ENCODE data around the gene ROBO2. TPM values are rescaled to one million over a fixed set of nuclear protein-coding genes. Genes with fewer than 3 reads are reported as not detected.

The ROBO2 gene
- total RNA-seq, 2 donors from 2014 or later: 2.5 to 2.9 TPM

DNA sequence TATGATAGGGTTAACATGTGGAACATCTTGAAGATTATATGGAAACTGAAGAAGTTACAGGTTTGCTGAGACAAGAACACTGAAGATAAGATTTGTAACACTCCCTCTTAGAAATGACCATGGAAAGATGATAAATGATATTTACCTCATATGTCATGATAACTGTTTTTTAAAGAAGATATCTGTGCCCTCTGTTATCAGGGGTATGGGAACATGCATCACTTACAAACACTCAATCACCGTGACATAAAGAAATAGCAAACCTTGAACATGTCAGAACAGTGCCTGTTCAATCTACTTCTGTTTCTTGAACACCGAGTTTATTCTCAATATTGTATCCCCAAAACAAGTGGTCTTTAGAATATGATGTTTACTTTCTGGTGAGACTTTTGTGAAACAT is 149.4 kb downstream of the ROBO2 start:
- whole genome bisulfite sequencing, 2 experiments (ENCODE audit: insufficient coverage in 1 of 2, insufficient read length in 1 of 2): 91 to 100% methylated on average over 1 to 2 of the region's 2 CpGs
- Histone ChIP-seq H3K27me3 (ENCODE audit: control insufficient read depth, insufficient read depth, low read length, poor library complexity, severe bottlenecking) (no peaks in the 10 kb centered on the region), H3K9me3 (ENCODE audit: control insufficient read depth, low read length) (no peaks in the 10 kb centered on the region), H3K9ac (ENCODE audit: extremely low read depth, low read length, poor library complexity, severe bottlenecking) (no peak overlapping the region), H3K36me3 (ENCODE audit: control insufficient read depth, insufficient read depth, low read length) (no peaks in the 10 kb centered on the region), H3K4me1 (ENCODE audit: control insufficient read depth, insufficient read depth, low read length) (no peaks in the 10 kb centered on the region), H3K27ac (ENCODE audit: low read depth, low read length) (no peak overlapping the region), H3K4me3 (ENCODE audit: low read length) (no peak overlapping the region)
- no peaks in the 10 kb centered on the region for H3K36me3 Mint-ChIP-seq (ENCODE audit: low read depth)
- H3K27ac Mint-ChIP-seq: no peak overlapping the region
- no peak for DNase-seq
- H3K4me1 Mint-ChIP-seq: peaks cover 9% of the 10 kb centered on the region
- no peaks in the 10 kb centered on the region for H3K9me3 Mint-ChIP-seq
- no peak overlapping the region for H3K4me3 Mint-ChIP-seq
- no peaks in the 10 kb centered on the region for H3K27me3 Mint-ChIP-seq (ENCODE audit: insufficient read depth)
- TF ChIP-seq, protein P1, sequence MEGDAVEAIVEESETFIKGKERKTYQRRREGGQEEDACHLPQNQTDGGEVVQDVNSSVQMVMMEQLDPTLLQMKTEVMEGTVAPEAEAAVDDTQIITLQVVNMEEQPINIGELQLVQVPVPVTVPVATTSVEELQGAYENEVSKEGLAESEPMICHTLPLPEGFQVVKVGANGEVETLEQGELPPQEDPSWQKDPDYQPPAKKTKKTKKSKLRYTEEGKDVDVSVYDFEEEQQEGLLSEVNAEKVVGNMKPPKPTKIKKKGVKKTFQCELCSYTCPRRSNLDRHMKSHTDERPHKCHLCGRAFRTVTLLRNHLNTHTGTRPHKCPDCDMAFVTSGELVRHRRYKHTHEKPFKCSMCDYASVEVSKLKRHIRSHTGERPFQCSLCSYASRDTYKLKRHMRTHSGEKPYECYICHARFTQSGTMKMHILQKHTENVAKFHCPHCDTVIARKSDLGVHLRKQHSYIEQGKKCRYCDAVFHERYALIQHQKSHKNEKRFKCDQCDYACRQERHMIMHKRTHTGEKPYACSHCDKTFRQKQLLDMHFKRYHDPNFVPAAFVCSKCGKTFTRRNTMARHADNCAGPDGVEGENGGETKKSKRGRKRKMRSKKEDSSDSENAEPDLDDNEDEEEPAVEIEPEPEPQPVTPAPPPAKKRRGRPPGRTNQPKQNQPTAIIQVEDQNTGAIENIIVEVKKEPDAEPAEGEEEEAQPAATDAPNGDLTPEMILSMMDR (conservative IDR thresholded peaks at IDR 0.05): no peak

DNA sequence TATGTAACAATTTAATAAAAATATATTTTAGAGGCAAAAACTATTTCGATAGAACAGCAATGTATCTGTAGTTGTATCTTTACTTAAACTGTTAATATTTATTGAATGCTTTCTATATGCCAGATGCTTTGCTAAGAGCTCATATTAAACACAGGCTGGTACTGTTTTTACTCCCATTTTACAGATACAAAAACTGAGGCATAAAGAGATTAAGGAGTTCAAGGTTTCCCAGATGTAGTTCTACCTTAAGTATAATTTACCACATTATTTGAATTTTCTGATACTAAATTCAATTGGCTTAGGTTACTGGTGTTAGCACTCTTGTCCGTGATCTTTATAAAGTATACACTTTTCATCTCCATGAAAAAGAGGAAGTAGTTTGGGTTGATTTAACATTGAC is 149.8 kb downstream of the ROBO2 start:
- no CpG with 5 or more reads among the region's 2 CpGs for WGBS, 2 experiments (ENCODE audit: insufficient coverage in 1 of 2, insufficient read length in 1 of 2)
- TF ChIP-seq, protein P1 (conservative IDR thresholded peaks at IDR 0.05): no peak

DNA sequence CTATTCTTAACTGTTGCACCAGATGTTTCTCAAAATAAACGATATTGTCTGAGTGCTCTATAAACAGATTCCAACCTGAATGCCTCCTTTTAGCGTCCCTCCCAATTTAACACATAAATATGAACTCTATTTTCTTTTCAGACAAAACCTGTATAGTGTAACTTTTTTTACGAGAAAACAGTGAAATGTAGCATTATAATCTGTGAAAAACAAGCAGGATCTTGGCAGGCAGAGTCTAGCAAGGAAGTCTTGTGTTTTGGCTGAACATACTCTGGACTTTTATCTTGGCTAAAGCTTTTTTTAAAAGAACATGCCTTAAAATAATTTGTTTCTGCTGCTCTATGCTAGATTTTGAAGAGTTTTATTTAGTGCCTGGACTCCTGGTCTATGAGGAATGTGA is 150.5 kb downstream of the ROBO2 start:
- 90 to 100% methylated on average over 1 to 3 of the region's 3 CpGs for WGBS, 2 experiments (ENCODE audit: insufficient coverage in 1 of 2, insufficient read length in 1 of 2)
- H3K27ac ChIP-seq (ENCODE audit: low read depth, low read length): no peak overlapping the region
- no peak for DNase-seq
- H3K4me3 Mint-ChIP-seq: no peak overlapping the region
- H3K4me3 ChIP-seq (ENCODE audit: low read length): no peak overlapping the region
- TF ChIP-seq, protein P1 (conservative IDR thresholded peaks at IDR 0.05): no peak
- no peaks in the 10 kb centered on the region for H3K9me3 Mint-ChIP-seq
- no peaks in the 10 kb centered on the region for H3K4me1 ChIP-seq (ENCODE audit: control insufficient read depth, insufficient read depth, low read length)
- no peaks in the 10 kb centered on the region for H3K27me3 ChIP-seq (ENCODE audit: control insufficient read depth, insufficient read depth, low read length, poor library complexity, severe bottlenecking)
- H3K27me3 Mint-ChIP-seq (ENCODE audit: insufficient read depth): no peaks in the 10 kb centered on the region
- no peaks in the 10 kb centered on the region for H3K9me3 ChIP-seq (ENCODE audit: control insufficient read depth, low read length)
- no peaks in the 10 kb centered on the region for H3K36me3 ChIP-seq (ENCODE audit: control insufficient read depth, insufficient read depth, low read length)
- H3K9ac ChIP-seq (ENCODE audit: extremely low read depth, low read length, poor library complexity, severe bottlenecking): no peak overlapping the region
- peaks cover 9% of the 10 kb centered on the region for H3K4me1 Mint-ChIP-seq
- H3K36me3 Mint-ChIP-seq (ENCODE audit: low read depth): no peaks in the 10 kb centered on the region
- no peak overlapping the region for H3K27ac Mint-ChIP-seq

More for the DNA sequence above, 149.8 kb downstream of the ROBO2 start:
- Histone ChIP-seq H3K4me3 (ENCODE audit: low read length) (no peak overlapping the region), H3K4me1 (ENCODE audit: control insufficient read depth, insufficient read depth, low read length) (no peaks in the 10 kb centered on the region), H3K36me3 (ENCODE audit: control insufficient read depth, insufficient read depth, low read length) (no peaks in the 10 kb centered on the region), H3K27me3 (ENCODE audit: control insufficient read depth, insufficient read depth, low read length, poor library complexity, severe bottlenecking) (no peaks in the 10 kb centered on the region), H3K9me3 (ENCODE audit: control insufficient read depth, low read length) (no peaks in the 10 kb centered on the region), H3K27ac (ENCODE audit: low read depth, low read length) (no peak overlapping the region), H3K9ac (ENCODE audit: extremely low read depth, low read length, poor library complexity, severe bottlenecking) (no peak overlapping the region)
- Mint-ChIP-seq H3K4me3 (no peak overlapping the region), H3K36me3 (ENCODE audit: low read depth) (no peaks in the 10 kb centered on the region), H3K27me3 (ENCODE audit: insufficient read depth) (no peaks in the 10 kb centered on the region), H3K9me3 (no peaks in the 10 kb centered on the region), H3K4me1 (peaks cover 9% of the 10 kb centered on the region), H3K27ac (no peak overlapping the region)
- no peak for DNase-seq
